Activated CD8-positive, alpha-beta memory T cell treated with anti-CD3 and anti-CD28 coated beads for 36 hours (primary cell): ENCODE measurements around the gene RAB7A. TPM values are rescaled to one million over a fixed set of nuclear protein-coding genes. Genes with fewer than 3 reads are reported as not detected.
"Not testable (repeated sequence)": the region's sequence is repeated elsewhere in the genome, so short reads cannot be mapped to it uniquely, and the experiment has no call there.

Source experiments
- CTCF ChIA-PET: fragments of 350-600 bp; sonication (Branson Sonifier 250); formaldehyde crosslinking; loops from one replicate; lab custom pipeline; 2021; ENCODE audit warnings: antibody characterized with exemption; lab: Charles Lee
- POLR2A ChIA-PET: fragments of 350-600 bp; sonication (Branson Sonifier 250); formaldehyde crosslinking; loops from one replicate; lab custom pipeline; 2021; ENCODE audit warnings: antibody characterized with exemption; lab: Charles Lee
- total RNA-seq, 2 experiments: library from RNA; stranded (reverse); gene quantifications; one replicate each; pipeline ENCODE4 v1.2.3, GENCODE V29; 2021

RAB7A gene
- total RNA-seq, 2 experiments from 2014 or later: 280 to 286 TPM

DNA sequence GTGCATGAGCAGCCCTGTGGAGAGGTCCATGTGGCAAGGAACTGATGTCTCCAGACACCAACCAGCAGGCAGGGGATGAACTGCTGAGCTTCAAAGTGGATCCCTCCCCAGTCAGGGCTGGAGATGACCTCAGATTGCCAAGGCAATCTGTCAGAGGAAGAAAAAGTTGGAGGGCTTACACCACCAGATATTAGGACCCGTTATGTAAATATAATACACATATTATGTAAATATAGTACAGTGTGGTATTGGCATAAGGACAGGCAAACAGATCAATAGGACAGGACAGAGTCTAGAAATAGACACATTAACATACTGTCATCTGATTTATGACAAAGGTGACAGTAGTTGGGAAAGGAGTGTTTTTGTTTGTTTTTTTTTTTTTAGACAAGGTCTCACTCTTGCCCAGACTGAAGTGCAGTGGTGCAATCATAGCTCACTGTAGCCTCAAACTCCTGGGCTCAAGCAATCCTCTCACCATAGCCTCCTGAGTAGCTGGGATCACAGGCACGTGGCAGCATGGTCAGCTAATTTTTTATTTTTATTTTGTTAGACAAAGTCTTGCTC lies 18.0 kb upstream of the RAB7A start:
- CTCF ChIA-PET: no interaction called here
- POLR2A ChIA-PET: no interaction called here

DNA sequence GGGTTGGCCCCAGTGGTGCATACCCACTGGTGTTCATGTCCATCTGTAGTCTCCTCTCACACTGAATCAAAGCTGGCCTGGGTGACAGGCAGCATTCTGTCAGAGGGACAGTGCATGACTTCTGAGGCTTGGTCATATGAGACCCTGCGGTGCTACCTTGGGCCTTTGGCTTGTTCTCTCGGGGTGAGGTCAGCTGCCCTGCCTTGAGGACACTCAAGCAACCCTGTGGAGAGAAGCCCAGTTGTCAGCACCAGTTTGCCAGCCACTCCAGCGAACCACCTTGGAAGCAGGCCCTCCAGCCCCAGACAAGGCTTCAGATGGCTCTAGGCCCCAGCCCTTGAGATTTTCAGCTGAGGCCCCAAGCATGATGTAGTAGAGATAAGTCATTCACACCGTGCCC lies 16.9 kb upstream of the RAB7A start:
- CTCF ChIA-PET: no interaction called here
- POLR2A ChIA-PET: no interaction called here

DNA sequence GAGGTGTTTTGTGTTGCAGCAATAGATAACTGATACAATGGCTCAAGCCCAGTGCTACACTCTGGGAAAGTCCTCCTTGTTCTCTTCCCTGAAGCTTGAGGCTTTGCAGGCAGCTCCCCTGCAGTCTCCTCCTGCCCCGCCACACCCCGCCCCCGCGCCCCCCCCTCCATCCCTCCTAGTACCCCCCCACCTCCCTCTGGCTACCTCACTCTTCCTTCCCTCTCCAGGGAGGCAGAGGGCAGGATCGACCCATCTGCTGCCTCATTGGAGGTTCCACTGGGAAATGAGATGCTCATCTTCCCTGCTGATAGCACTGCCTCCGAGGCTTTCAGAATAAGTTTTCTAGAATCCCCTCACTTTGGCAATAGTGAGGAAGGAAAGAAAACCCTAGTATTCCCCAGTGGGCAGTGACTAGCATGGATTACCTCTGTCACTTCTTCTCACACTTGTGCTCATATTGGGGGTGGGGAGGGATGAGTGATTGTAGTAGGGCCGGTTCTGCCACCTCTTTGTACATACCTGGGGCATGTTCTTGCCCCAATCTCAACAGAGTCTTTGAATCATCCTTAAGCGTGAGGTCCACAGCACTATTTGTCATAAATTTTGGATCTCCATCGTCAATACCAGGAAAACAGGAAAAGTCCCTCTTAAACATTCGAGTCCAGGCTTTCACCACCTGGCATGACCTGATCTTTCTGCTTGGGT lies 16.3 kb upstream of the RAB7A start:
- CTCF ChIA-PET: no interaction called here
- POLR2A ChIA-PET: no interaction called here

DNA sequence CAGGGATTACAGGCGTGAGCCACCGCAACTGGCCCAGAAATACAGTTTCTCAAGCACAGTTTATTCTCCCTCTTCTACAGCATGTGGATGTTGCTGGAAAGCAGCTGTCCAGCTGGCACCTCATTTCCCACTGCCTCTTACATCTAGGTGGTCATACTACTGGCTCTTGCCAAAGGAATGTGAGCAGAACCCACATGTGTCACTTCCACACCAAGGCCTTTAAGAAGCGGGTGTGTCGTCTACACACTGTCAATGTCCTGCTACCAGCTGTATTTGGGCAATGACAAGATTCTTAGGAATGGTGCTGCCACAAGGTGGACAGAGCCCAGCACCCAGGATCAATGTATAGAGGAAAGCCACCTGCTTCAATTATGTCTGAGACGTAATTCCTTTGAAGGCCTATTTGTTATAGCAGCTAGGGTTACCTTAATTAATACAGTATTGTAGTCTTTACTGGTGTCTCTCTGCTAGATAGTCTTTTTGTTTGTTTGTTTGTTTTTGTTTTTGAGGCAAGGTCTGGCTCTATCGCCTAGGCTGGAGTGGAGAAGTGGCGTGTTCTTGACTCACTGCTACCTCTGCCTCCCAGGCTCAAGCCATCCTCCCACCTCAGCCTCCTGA lies 15.1 kb upstream of the RAB7A start:
- POLR2A ChIA-PET: no interaction called here
- CTCF ChIA-PET: interaction anchor here (0.7 kb wide), 1 partner anchor 78 kb away, joined by 3 read pairs; no protein-coding TSS in a partner anchor

DNA sequence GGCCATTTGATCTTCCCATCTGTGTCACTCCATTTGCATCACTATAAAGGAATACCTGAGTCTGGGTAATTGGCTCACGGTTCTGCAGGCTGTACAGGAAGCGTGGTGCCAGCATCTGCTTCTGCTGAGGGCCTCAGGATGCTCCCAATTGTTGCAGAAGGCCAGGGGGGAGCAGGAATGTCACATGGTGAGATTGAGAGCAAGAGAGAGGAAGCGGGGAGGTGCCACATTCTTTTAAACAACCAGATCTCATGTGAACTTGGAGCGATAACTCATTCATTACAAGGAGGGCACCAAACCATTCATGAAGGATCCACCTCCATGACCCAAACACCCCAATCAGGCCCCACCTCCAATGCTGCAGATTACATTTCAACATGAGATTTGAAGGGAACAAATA lies 13.1 kb upstream of the RAB7A start:
- POLR2A ChIA-PET: no interaction called here
- CTCF ChIA-PET: no interaction called here

DNA sequence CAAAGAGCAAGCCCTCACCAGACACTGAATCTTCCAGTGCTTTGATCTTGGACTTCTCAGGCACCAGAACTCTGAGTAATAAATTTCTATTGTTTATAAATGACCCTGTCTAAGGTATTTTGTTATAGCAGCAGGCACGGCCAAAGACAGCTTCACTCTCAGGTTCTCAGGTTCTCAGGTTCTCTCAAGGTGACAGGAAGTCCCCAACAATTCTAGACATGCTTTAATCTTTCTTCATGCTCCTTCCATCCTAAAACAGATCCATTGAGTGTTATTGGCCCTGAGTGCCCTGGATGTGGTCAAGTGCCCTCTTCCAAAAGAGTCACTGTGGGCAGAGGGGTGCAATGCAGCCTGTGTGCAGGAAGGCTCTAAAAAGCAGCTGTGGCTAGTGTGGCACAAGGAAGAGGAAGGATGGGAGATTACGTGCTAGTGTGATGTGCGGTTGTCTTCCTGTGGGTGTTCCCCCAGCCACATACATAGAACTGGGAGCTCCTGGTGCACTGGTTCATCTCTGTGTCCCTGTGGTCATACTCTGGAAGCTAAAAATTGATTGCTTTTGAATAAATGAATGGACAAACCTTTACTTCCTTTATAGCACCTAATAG lies 11.0 kb upstream of the RAB7A start:
- ChIA-PET CTCF (interaction anchor here (1.5 kb wide), 1 partner anchor 52 kb away, joined by 5 read pairs; no protein-coding TSS in a partner anchor), POLR2A (interaction anchor here (0.6 kb wide), 1 partner anchor 32 kb away, joined by 3 read pairs; no protein-coding TSS in a partner anchor)

DNA sequence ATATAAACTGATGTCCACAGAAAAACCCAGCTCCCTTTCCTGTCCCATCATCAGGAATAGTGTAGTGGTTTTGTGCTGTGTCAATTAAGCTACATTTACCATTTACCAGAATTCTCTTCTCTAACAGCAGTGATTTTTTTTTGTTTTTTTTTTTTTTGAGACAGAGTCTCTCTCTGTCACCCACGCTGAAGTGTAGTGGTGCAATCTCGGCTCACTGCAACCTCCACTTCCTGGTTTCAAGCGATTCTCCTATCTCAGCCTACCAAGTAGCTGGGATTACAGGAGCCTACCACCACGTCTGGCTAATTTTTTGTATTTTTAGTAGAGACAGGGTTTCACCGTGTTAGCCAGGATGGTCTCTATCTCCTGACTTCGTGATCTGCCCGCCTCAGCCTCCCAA lies 7.1 kb upstream of the RAB7A start:
- CTCF ChIA-PET: interaction anchor here (0.6 kb wide), 1 partner anchor 102 kb away, joined by 3 read pairs; no protein-coding TSS in a partner anchor
- POLR2A ChIA-PET: not testable (repeated sequence)

DNA sequence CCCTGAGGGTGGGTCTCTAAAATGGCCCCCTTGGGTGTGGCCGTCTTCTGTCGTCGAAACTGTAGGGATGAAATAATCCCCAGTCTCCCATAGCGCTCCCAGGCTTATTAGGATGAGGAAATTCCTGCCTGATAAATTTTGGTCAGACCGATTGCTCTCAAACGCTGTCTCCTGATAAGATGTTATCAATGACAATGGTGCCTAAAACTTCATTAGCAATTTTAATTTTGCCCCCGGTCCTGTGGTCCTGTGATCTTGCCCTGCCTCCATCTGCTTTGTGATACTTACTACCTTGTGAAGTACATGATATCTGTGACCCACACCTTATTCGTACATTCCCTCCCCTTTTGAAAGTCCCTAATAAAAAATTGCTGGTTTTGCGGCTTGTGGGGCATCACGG lies 5.1 kb upstream of the RAB7A start:
- ChIA-PET CTCF (no interaction called here), POLR2A (no interaction called here)

DNA sequence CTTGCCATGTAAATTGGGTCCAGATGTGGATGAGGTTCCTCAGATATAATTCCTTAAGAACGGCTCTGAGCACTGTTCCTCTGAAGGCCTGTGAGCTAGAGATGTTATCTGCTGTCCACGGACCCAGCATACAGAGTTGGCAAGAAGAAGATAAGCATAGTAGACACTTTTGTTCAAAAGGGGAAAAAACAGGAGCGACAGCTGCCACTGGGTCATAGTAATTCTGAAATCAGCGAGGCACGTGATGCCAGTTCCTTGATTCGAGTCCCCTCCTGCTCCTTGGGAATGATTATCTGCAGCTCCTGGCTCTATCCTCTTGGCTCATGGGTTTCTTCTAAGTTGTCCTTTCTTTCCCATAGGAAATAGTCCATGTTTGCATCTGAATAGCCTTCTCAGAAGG lies 2.5 kb upstream of the RAB7A start:
- CTCF ChIA-PET: no interaction called here
- POLR2A ChIA-PET: no interaction called here

DNA sequence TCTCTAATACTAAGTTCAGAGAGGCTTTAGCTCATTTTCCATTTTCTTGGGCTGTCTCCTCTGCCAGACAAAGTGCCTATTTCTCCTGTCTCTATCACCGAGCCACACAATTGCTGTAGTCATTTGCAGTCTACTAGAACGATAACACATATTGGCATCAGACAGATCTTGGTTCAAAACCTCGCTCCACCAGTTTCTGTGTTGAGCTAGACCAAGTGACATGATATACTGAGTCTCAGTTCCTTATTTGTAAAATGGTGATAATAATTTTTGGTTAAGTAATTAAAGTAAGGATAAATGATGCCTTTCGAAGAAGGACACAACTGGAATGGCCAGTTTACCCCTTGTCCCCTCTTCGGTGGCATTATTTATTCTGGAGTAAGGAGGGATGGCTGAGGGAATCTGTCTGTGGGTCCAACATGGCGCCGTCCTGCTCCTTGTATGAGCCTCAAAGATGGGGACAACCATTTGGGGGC lies 398 bp upstream of the RAB7A start:
- ChIA-PET POLR2A (interaction anchor here (0.5 to 1.7 kb wide), 2 partner anchors 61 to 63 kb away, joined by 3 to 6 read pairs; no protein-coding TSS in a partner anchor), CTCF (interaction anchor here (0.9 to 1.1 kb wide), 2 partner anchors 44 to 69 kb away, joined by 3 read pairs; no protein-coding TSS in a partner anchor)

DNA sequence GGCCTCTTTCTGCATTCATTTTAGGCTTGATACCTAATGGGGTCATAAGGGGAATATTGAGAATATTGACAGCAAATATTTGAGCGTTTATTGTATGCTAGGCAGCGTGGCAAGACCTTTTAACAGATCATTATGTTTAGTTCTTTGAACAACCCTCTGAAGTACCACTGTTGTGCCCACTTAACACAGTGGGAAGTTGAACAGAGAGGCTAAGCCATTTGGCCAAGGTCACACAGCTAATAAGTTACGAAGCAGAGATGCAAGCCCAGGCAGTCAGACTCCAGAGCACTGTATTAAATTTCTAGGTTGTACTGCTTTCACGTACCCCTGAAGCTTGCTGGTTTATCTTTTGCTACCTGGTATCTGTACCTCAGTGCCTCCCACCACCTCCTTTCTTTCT lies 1.1 kb downstream of the RAB7A start:
- ChIA-PET CTCF (interaction anchor here (1.1 to 1.2 kb wide), 4 partner anchors 60 to 73 kb away, joined by 3 to 4 read pairs (median 4); no protein-coding TSS in a partner anchor), POLR2A (interaction anchor here (1.2 to 1.3 kb wide), 2 partner anchors 46 to 62 kb away, joined by 4 to 6 read pairs; no protein-coding TSS in a partner anchor)

DNA sequence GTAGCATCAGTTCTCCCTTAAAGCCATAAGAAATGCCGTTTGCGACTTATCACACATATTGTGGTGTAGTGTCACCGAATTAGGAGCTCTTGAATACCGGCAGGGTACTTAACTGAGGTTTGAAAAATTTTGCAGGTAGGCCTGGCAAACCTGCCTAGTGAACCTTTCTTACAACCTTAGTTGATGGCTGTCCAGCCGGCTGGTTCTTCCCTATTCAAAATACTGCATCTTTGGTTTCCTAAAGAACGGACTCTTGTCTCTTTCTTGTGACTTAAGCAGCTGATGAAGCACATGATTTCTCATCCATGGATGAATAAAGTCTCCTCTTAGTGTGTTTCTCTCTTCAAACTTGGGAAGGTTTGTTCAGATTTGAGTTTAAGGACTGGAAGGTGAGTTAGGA lies 1.5 kb downstream of the RAB7A start:
- ChIA-PET POLR2A (interaction anchor here (1.2 to 1.3 kb wide), 2 partner anchors 47 to 61 kb away, joined by 4 to 6 read pairs; no protein-coding TSS in a partner anchor), CTCF (interaction anchor here (0.6 to 1.2 kb wide), 4 partner anchors 60 to 68 kb away, joined by 3 to 4 read pairs (median 3); no protein-coding TSS in a partner anchor)

DNA sequence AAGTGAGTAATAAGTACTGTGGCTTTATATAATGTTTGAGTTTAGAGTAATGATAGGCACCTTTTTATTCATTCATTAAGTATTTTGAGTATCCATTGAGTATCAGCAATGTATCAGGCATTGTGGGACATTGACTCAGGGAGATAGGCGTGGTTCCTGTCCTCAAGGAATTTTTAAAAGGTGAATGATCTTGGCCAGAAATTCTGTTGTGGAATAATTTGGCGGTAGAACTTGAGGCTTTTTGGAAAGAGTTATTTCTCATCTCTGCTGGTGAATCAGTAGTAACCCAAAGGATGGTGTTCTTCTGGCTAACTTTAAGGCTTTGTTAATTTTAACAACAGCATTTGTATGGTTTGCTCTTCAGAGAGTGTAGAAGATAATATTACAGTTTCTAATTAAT lies 2.0 kb downstream of the RAB7A start:
- CTCF ChIA-PET: interaction anchor here (0.6 to 1.2 kb wide), 3 partner anchors 59 to 68 kb away, joined by 3 to 4 read pairs (median 3); no protein-coding TSS in a partner anchor
- POLR2A ChIA-PET: interaction anchor here (1.2 to 1.3 kb wide), 2 partner anchors 47 to 61 kb away, joined by 4 to 6 read pairs; no protein-coding TSS in a partner anchor

DNA sequence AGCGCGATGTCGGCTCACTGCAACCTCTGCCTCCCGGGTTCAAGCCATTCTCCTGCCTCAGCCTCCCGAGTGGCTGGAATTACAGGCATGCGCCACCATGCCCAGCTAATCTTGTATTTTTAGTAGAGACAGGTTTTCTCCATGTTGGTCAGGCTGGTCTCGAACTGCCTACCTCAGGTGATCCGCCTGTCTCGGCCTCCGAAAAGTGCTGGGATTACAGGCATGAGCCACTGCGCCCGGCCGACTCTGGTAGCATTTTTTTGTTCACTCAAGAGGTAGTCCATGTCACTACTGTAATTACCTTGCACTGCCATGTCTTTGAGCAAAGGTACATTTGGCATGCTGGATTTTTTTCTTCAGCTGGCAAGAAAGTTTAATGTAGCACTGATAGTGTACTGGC lies 2.5 kb downstream of the RAB7A start:
- POLR2A ChIA-PET: not testable (repeated sequence)
- CTCF ChIA-PET: interaction anchor here (0.8 to 1.2 kb wide), 2 partner anchors 40 to 59 kb away, joined by 3 read pairs; no protein-coding TSS in a partner anchor

DNA sequence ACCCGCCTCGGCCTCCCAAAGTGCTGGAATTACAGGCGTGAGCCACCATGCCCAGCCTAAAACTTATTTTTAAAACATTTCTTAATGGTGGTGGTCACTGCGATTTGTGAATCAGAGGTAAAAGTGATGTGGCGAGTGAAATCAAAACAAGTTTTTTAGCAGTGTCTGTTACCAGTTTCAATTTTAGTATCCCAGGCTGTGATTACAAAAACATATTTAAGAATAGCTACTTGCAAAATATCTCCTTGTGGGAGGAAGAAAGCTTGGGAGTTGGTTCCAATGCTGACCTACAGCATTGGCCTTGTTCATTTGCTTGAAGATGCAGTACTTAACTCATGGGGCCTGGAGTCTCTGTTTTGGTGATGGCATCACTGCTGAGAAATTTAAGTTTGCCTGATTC lies 4.5 kb downstream of the RAB7A start:
- ChIA-PET CTCF (interaction anchor here (0.9 to 2.2 kb wide), 3 partner anchors 23 to 65 kb away, joined by 3 to 8 read pairs (median 3); no protein-coding TSS in a partner anchor), POLR2A (interaction anchor here (0.6 to 1.6 kb wide), 2 partner anchors 14 to 58 kb away, joined by 5 read pairs; no protein-coding TSS in a partner anchor)

DNA sequence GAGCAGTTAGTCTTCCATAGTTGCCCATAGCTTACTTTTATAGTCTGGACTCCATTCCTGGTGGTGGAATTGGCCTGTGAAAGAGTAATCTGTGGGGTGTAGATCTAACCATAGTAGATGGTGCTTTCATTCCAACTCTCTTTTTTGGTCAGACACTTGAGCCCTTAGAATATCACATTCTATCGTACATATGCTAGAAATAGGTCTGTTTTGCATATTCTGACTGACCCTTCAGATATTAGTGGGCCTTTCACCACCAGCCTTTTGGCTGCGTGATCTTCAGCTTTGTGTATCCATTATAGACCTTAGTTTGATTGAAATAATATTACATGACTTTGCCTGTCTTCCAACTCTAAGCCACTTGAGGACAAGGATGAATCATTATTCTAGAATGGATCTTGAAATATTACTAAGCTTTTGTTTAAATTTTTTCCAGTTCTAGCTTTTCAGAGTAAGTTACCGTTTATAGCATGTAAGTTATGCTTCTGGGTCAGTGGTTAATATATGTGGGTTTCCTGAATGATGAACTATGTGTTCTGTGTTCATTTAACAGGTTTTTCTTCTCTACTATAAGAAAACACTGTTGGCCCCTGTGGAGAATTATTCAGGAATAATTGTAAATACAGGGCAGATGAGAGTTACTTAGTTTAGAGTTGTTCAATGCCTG lies 8.7 kb downstream of the RAB7A start:
- CTCF ChIA-PET: interaction anchor here (0.7 to 1.0 kb wide), 3 partner anchors 17 to 111 kb away, joined by 3 to 5 read pairs (median 3); no protein-coding TSS in a partner anchor
- POLR2A ChIA-PET: interaction anchor here (1.3 kb wide), 1 partner anchor 54 kb away, joined by 5 read pairs; no protein-coding TSS in a partner anchor

DNA sequence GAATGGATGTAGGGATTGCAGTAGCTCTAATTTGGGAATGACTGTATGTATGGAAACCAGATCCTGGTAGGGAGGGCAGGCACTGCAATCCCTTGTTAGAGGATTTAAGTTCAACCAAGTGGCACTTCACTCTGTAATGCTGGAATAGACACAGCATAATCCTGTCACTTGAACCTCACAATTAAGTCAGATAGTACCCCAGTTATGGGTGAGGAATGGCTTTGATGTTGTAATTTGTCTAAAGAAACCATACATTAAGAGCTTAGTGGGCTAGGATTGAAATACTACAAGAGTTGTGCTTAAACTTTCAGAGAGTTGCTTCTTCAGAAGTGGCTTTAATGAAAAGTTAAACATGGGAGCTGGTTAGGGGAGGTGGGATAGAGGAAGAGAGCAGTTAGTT lies 9.3 kb downstream of the RAB7A start:
- ChIA-PET CTCF (interaction anchor here (1.0 to 1.4 kb wide), 3 partner anchors 16 to 110 kb away, joined by 3 read pairs; no protein-coding TSS in a partner anchor), POLR2A (no interaction called here)

DNA sequence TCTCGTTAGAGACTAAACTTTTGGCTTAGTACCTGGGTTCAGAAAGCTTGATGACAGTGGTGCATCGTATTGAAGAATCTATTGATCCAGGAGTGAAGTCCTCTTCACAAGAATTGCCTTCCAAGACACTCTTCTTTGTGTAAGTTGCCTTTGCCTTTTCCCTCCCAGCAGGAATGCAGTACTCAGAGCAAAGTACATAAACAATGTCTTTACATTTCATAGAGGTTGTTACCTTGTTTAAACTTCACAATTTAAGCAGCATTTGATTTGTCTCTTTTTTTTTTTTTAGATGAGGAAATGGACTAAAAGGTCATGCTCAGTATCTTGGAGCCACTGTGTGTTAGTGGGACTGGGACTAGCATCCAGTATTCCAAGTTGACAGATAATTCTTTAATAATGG lies 9.9 kb downstream of the RAB7A start:
- ChIA-PET POLR2A (no interaction called here), CTCF (interaction anchor here (1.0 to 1.4 kb wide), 2 partner anchors 46 to 110 kb away, joined by 3 read pairs; no protein-coding TSS in a partner anchor)
